Measurements from ENCODE around the gene MEG3. TPM values are rescaled to one million over a fixed set of nuclear protein-coding genes. Genes with fewer than 3 reads are reported as not detected.

MEG3 gene
- total and polyA plus RNA-seq, 4 donors, result 21.4 to 454 (median 149) TPM

- Histone ChIP-seq H3K27me3 (ENCODE audit: control insufficient read depth in 1 of 2, insufficient read depth in 2 of 2, low read length in 1 of 2) (no peaks in the 10 kb centered on the region), H3K4me3 (ENCODE audit: low read length in 2 of 2) (no peak overlapping the region), H3K36me3 (ENCODE audit: control insufficient read depth in 1 of 2, insufficient read depth in 2 of 2, low read length in 1 of 2) (no peaks in the 10 kb centered on the region), H3K9me3 (ENCODE audit: control insufficient read depth, low read length) (no peaks in the 10 kb centered on the region), H3K4me1 (ENCODE audit: control insufficient read depth in 1 of 2, insufficient read depth in 2 of 2, low read length in 2 of 2) (no peaks in the 10 kb centered on the region), H3K27ac (ENCODE audit: low read depth in 1 of 2, low read length in 2 of 2) (no peak overlapping the region)
- intact Hi-C loops (cut with DNase I), result no loop called here
- peak in 1 of 2 donors; percentile 31 for DNase-seq
- no peak for ATAC-seq (ENCODE audit: low FRiP score)
- 72 to 73% methylated on average over 21 of the region's 21 CpGs for WGBS, 2 donors
Observed at GRCh38 chr14:100832311-100832960, 6.5 kb downstream of the MEG3 start.

GRCh38 chr14:100834082-100834793 is 8.3 kb downstream of the MEG3 start:
- Histone ChIP-seq H3K9me3 (ENCODE audit: control insufficient read depth, low read length) (no peaks in the 10 kb centered on the region), H3K27ac (ENCODE audit: low read depth in 1 of 2, low read length in 2 of 2) (no peak overlapping the region), H3K27me3 (ENCODE audit: control insufficient read depth in 1 of 2, insufficient read depth in 2 of 2, low read length in 1 of 2) (no peaks in the 10 kb centered on the region), H3K4me3 (ENCODE audit: low read length in 2 of 2) (no peak overlapping the region), H3K36me3 (ENCODE audit: control insufficient read depth in 1 of 2, insufficient read depth in 2 of 2, low read length in 1 of 2) (no peaks in the 10 kb centered on the region), H3K4me1 (ENCODE audit: control insufficient read depth in 1 of 2, insufficient read depth in 2 of 2, low read length in 2 of 2) (no peaks in the 10 kb centered on the region)
- peak; percentile 4 for ATAC-seq (ENCODE audit: low FRiP score)
- DNase-seq, result peak in 1 of 2 donors; percentile 36
- intact Hi-C loops (cut with DNase I), result no loop called here
- WGBS, 2 donors, result 84 to 86% methylated on average over 15 of the region's 15 CpGs

DNA sequence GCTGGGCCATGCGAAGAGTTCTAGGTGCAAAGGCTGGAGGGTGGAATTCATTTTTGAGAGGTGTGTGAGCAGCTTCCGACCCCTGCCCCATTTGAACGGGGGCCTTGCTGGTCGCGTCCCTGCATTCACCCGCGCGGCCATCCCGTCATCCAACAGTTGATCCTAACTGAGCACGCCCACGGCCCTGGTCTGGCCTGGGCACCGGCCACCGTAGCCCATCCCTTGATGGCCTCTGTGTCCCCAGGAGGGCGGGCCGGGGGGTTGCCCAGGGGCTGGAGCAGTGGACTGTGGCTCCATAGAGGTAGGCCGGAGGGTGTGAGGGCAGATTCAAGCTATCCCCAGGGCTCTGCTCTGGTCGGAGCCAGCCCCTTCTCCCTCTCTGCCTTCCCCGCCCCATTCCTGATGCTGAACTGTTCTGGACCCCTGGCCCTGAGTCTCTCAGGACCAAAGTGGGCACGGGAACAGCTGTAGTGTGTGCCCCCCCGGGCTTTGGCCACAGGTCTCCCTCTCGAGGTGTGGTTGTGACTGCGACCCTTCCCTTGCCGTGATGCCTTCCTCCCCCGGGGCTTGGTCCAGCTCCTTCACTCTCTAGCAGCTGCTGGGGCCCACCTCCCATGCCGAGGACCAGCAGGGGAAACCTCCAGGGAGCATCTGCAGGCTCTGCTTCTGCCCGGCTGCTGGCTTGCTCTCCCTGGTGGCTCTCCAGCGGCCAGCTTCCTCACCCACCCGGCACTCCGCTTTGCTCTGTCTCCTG is 9.1 kb downstream of the MEG3 start:
- H3K27ac ChIP-seq (ENCODE audit: low read depth in 1 of 2, low read length in 2 of 2), result no peak overlapping the region
- no peaks in the 10 kb centered on the region for H3K4me1 ChIP-seq (ENCODE audit: control insufficient read depth in 1 of 2, insufficient read depth in 2 of 2, low read length in 2 of 2)
- no peaks in the 10 kb centered on the region for H3K27me3 ChIP-seq (ENCODE audit: control insufficient read depth in 1 of 2, insufficient read depth in 2 of 2, low read length in 1 of 2)
- WGBS, 2 donors, result 72 to 75% methylated on average over 29 of the region's 29 CpGs
- intact Hi-C loops (cut with DNase I), result no loop called here
- no peaks in the 10 kb centered on the region for H3K9me3 ChIP-seq (ENCODE audit: control insufficient read depth, low read length)
- H3K36me3 ChIP-seq (ENCODE audit: control insufficient read depth in 1 of 2, insufficient read depth in 2 of 2, low read length in 1 of 2), result no peaks in the 10 kb centered on the region
- no peak overlapping the region for H3K4me3 ChIP-seq (ENCODE audit: low read length in 2 of 2)
- peak in 1 of 2 donors; percentile 67 for DNase-seq
- peak; percentile 34 for ATAC-seq (ENCODE audit: low FRiP score)

DNA sequence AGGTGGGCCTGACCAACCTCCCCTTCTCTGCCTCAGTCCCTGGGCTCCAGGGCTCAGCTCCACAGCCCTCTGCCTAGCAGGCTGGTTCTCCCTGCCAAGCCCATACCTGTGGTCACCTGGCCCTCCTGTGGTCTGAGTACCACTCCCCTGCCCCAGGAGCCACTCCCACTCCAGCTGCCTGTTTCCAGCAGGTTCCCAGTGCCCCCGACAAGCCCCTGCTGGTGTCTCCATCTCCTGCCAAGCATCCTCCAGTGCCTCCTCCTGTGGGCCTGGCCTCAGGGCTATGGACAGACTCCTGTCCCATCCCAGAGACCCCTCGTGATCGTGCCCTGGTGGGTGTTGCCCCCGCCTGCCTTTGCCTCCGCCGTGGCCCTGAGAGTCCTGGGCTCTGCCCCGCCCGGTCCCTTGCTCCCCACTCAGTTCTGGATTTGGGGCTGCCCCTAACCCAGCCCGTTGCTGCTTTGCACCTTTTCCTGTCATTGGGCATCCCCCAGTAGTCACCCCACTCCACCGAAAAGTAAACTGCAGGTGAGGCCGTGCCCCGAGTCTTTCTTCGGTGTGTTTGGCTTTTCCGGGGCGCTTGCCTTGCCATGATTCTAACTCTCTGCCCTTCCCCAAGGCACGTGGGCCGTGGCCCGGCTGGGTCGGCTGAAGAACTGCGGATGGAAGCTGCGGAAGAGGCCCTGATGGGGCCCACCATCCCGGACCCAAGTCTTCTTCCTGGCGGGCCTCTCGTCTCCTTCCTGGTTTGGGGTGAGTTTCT is 9.8 kb downstream of the MEG3 start:
- Histone ChIP-seq H3K4me3 (ENCODE audit: low read length in 2 of 2) (no peak overlapping the region), H3K27me3 (ENCODE audit: control insufficient read depth in 1 of 2, insufficient read depth in 2 of 2, low read length in 1 of 2) (no peaks in the 10 kb centered on the region), H3K4me1 (ENCODE audit: control insufficient read depth in 1 of 2, insufficient read depth in 2 of 2, low read length in 2 of 2) (no peaks in the 10 kb centered on the region), H3K36me3 (ENCODE audit: control insufficient read depth in 1 of 2, insufficient read depth in 2 of 2, low read length in 1 of 2) (no peaks in the 10 kb centered on the region), H3K27ac (ENCODE audit: low read depth in 1 of 2, low read length in 2 of 2) (no peak overlapping the region), H3K9me3 (ENCODE audit: control insufficient read depth, low read length) (no peaks in the 10 kb centered on the region)
- DNase-seq (peak in 1 of 2 donors; percentile 71), ATAC-seq (ENCODE audit: low FRiP score) (no peak)
- WGBS, 2 donors, result 86 to 87% methylated on average over 24 of the region's 24 CpGs
- intact Hi-C loops (cut with DNase I), result no loop called here

DNA sequence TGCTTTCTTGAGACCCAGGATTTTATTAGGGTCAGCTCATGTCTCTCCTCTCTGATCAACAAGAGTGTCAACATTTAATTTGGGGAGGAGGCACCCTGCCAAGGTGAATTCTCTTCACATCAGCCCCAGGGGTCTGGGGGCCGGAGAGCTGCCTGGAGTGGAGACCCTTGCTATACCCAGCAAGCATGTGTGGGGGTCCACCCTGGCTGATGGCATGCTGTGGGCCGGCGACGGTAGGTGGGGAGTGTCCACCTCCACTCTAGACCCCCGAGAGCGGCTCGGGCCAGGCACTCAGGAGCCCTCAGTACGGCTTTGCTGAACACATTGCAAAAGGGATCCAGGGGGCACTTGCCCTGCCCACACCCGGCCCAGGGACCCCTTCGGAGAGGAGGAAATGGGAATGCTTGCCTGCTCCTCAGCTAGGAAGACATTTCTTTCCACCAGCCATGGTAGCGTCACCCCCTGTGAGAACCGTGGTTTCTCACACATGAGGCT is 10.4 kb downstream of the MEG3 start:
- H3K9me3 ChIP-seq (ENCODE audit: control insufficient read depth, low read length), result no peaks in the 10 kb centered on the region
- ATAC-seq (ENCODE audit: low FRiP score) (no peak), DNase-seq (peak in 1 of 2 donors; percentile 71)
- intact Hi-C loops (cut with DNase I), result no loop called here
- H3K27ac ChIP-seq (ENCODE audit: low read depth in 1 of 2, low read length in 2 of 2), result no peak overlapping the region
- no peaks in the 10 kb centered on the region for H3K36me3 ChIP-seq (ENCODE audit: control insufficient read depth in 1 of 2, insufficient read depth in 2 of 2, low read length in 1 of 2)
- H3K27me3 ChIP-seq (ENCODE audit: control insufficient read depth in 1 of 2, insufficient read depth in 2 of 2, low read length in 1 of 2), result no peaks in the 10 kb centered on the region
- no peaks in the 10 kb centered on the region for H3K4me1 ChIP-seq (ENCODE audit: control insufficient read depth in 1 of 2, insufficient read depth in 2 of 2, low read length in 2 of 2)
- H3K4me3 ChIP-seq (ENCODE audit: low read length in 2 of 2), result no peak overlapping the region
- 85 to 86% methylated on average over 12 of the region's 12 CpGs for WGBS, 2 donors

GRCh38 chr14:100836941-100837804 is 11.3 kb downstream of the MEG3 start:
- 71 to 80% methylated on average over 26 of the region's 26 CpGs for whole genome bisulfite sequencing, 2 donors
- no peak overlapping the region for H3K4me3 ChIP-seq (ENCODE audit: low read length in 2 of 2)
- H3K4me1 ChIP-seq (ENCODE audit: control insufficient read depth in 1 of 2, insufficient read depth in 2 of 2, low read length in 2 of 2), result no peaks in the 10 kb centered on the region
- DNase-seq, result peak; percentile 22 to 68
- ATAC-seq (ENCODE audit: low FRiP score), result no peak
- no peak overlapping the region for H3K27ac ChIP-seq (ENCODE audit: low read depth in 1 of 2, low read length in 2 of 2)
- H3K36me3 ChIP-seq (ENCODE audit: control insufficient read depth in 1 of 2, insufficient read depth in 2 of 2, low read length in 1 of 2), result no peaks in the 10 kb centered on the region
- no peaks in the 10 kb centered on the region for H3K9me3 ChIP-seq (ENCODE audit: control insufficient read depth, low read length)
- intact Hi-C loops (cut with DNase I), result no loop called here
- H3K27me3 ChIP-seq (ENCODE audit: control insufficient read depth in 1 of 2, insufficient read depth in 2 of 2, low read length in 1 of 2), result no peaks in the 10 kb centered on the region

DNA sequence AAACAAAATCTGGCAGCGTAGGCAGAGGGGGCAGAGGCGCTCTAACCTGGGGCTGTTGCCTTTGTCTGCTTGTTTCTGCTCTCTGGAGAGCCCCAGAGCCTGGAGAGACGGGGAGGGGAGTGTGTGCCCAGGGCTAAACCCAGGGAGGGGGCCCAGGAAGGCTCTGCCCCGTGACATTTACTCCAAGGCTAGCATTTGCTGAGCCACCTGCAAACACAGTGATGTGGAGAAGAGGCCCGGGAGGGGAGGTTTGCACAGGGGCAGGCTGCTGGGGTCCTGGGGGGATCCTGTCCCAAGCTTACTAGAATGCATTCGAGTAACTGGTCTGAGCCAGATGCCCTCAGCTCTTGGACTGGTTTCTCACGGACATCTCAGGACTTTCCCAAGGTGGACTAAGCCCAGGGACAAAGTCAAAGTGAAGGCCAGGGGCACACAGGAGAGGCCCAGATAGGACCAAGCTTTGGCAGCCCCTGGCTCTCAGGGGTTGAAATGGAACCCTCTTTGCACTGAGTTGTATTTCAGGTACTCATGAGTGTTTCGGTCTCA is 12.0 kb downstream of the MEG3 start:
- H3K27me3 ChIP-seq (ENCODE audit: control insufficient read depth in 1 of 2, insufficient read depth in 2 of 2, low read length in 1 of 2), result no peaks in the 10 kb centered on the region
- no peak for ATAC-seq (ENCODE audit: low FRiP score)
- DNase-seq, result peak in 1 of 2 donors; percentile 43
- no peaks in the 10 kb centered on the region for H3K9me3 ChIP-seq (ENCODE audit: control insufficient read depth, low read length)
- H3K4me1 ChIP-seq (ENCODE audit: control insufficient read depth in 1 of 2, insufficient read depth in 2 of 2, low read length in 2 of 2), result no peaks in the 10 kb centered on the region
- no peak overlapping the region for H3K27ac ChIP-seq (ENCODE audit: low read depth in 1 of 2, low read length in 2 of 2)
- intact Hi-C loops (cut with DNase I), result no loop called here
- H3K4me3 ChIP-seq (ENCODE audit: low read length in 2 of 2), result no peak overlapping the region
- WGBS, 2 donors, result 75 to 81% methylated on average over 8 of the region's 8 CpGs
- H3K36me3 ChIP-seq (ENCODE audit: control insufficient read depth in 1 of 2, insufficient read depth in 2 of 2, low read length in 1 of 2), result no peaks in the 10 kb centered on the region

Measured in aorta (tissue), 5 donors.